Uterus (tissue), 4 donors: ENCODE measurements around the gene DDC. TPM values are rescaled to one million over a fixed set of nuclear protein-coding genes. Genes with fewer than 3 reads are reported as not detected.

Experiments
- DNase-seq, 2 donors: peaks; one replicate each; pipeline ENCODE4 v3.0.0-alpha.2; 2019 to 2020
- H3K27ac ChIP-seq, 2 donors: fragments of 200-600 bp; sonication (generic); 1 replicate in 1 of 2; 2 replicates in 1 of 2; pipeline ENCODE4 v1.5.1; 2016 to 2018
- H3K27me3 ChIP-seq, 2 donors: fragments of 200-600 bp; sonication (generic); one replicate each; pipeline ENCODE4 v1.5.1; 2018 to 2019; ENCODE audit warnings: control low read depth in 1 of 2
- H3K36me3 ChIP-seq, 2 donors: fragments of 200-600 bp; sonication (generic); one replicate each; pipeline ENCODE4 v1.5.1; 2019; ENCODE audit warnings: control low read depth in 1 of 2
- H3K4me1 ChIP-seq, 2 donors: fragments of 200-600 bp; sonication (generic); one replicate each; pipeline ENCODE4 v1.5.1; 2018 to 2019; ENCODE audit warnings: control low read depth in 1 of 2
- H3K4me3 ChIP-seq, 2 donors: fragments of 200-600 bp; sonication (generic); 1 replicate in 1 of 2; 2 replicates in 1 of 2; pipeline ENCODE4 v1.5.1; 2018 to 2019; ENCODE audit warnings: mild to moderate bottlenecking in 1 of 2
- H3K9me3 ChIP-seq, 2 donors: fragments of 200-600 bp; sonication (generic); one replicate each; pipeline ENCODE4 v1.5.1; 2019; ENCODE audit warnings: control low read depth in 1 of 2
- CTCF ChIP-seq, 4 experiments: fragments of 200-600 bp in 2 of 4; fragments of 450-650 bp in 2 of 4; sonication (generic) in 2 of 4; IDR thresholded peaks; one replicate each; pipeline ENCODE4 v1.5.1; 2016 to 2019; ENCODE audit warnings: antibody characterized with exemption in 4 of 4, mild to moderate bottlenecking in 2 of 4, moderate library complexity in 1 of 4
- POLR2A ChIP-seq, 2 donors: fragments of 450-650 bp; IDR thresholded peaks; one replicate each; pipeline ENCODE4 v1.6.1; 2016; ENCODE audit warnings: antibody characterized with exemption in 2 of 2, mild to moderate bottlenecking in 1 of 2, moderate library complexity in 1 of 2
- intact Hi-C: fragments of 100-400 bp; cut with DNase I; formaldehyde crosslinking; loops from one replicate; pipeline ENCODE4 v1.15.1; 2023; ENCODE audit warnings: low total_unique reads
- total RNA-seq, 4 donors: library from RNA; depleted of rRNA in 3 of 4; stranded (reverse); fragments of >200 nt in 3 of 4; gene quantifications; one replicate each; pipeline versions ENCODE4 v1.1.0 to v1.2.4, GENCODE V29; 2014 to 2023
- donor health status: DM: yes; HTN: yes; CAD: no.

The DDC gene
- total RNA-seq, 4 donors from 2014 or later: not detected

GRCh38 chr7:50534690-50535290, 30.4 kb downstream of the DDC start:
- Histone ChIP-seq H3K9me3 (no peaks in the 10 kb centered on the region), H3K4me1 (no peaks in the 10 kb centered on the region), H3K36me3 (no peaks in the 10 kb centered on the region), H3K27ac (no peak overlapping the region), H3K4me3 (no peak overlapping the region), H3K27me3 (no peaks in the 10 kb centered on the region)
- intact Hi-C loops: no loop called here
- DNase-seq: no peak
- TF ChIP-seq CTCF (IDR thresholded peaks at IDR 0.05) (no peak), POLR2A (IDR thresholded peaks at IDR 0.05) (no peak)

GRCh38 chr7:50533866-50534265, 31.3 kb downstream of the DDC start:
- TF ChIP-seq POLR2A (IDR thresholded peaks at IDR 0.05) (no peak), CTCF (IDR thresholded peaks at IDR 0.05) (no peak)
- H3K27ac ChIP-seq: no peak overlapping the region
- no peaks in the 10 kb centered on the region for H3K9me3 ChIP-seq
- H3K27me3 ChIP-seq: no peaks in the 10 kb centered on the region
- no peaks in the 10 kb centered on the region for H3K4me1 ChIP-seq
- no peak overlapping the region for H3K4me3 ChIP-seq
- intact Hi-C loops: no loop called here
- DNase-seq: no peak
- no peaks in the 10 kb centered on the region for H3K36me3 ChIP-seq

- intact Hi-C loops: no loop called here
- no peak for DNase-seq
Observed at GRCh38 chr7:50531928-50532327, 33.3 kb downstream of the DDC start.

GRCh38 chr7:50531401-50531911, 33.7 kb downstream of the DDC start:
- no peaks in the 10 kb centered on the region for H3K27me3 ChIP-seq
- intact Hi-C loops: no loop called here
- DNase-seq: no peak
- H3K4me3 ChIP-seq: no peak overlapping the region
- no peaks in the 10 kb centered on the region for H3K9me3 ChIP-seq
- TF ChIP-seq CTCF (IDR thresholded peaks at IDR 0.05): no peak
- TF ChIP-seq POLR2A (IDR thresholded peaks at IDR 0.05): no peak
- H3K27ac ChIP-seq: no peak overlapping the region
- H3K4me1 ChIP-seq: no peaks in the 10 kb centered on the region
- no peaks in the 10 kb centered on the region for H3K36me3 ChIP-seq

More at GRCh38 chr7:50531928-50532327, 33.3 kb downstream of the DDC start:
- H3K9me3 ChIP-seq: no peaks in the 10 kb centered on the region
- no peak overlapping the region for H3K4me3 ChIP-seq
- no peaks in the 10 kb centered on the region for H3K27me3 ChIP-seq
- H3K4me1 ChIP-seq: no peaks in the 10 kb centered on the region
- no peak overlapping the region for H3K27ac ChIP-seq
- H3K36me3 ChIP-seq: no peaks in the 10 kb centered on the region
- TF ChIP-seq CTCF (IDR thresholded peaks at IDR 0.05) (no peak), POLR2A (IDR thresholded peaks at IDR 0.05) (no peak)

GRCh38 chr7:50530766-50531165, 34.4 kb downstream of the DDC start:
- Histone ChIP-seq H3K9me3 (no peaks in the 10 kb centered on the region), H3K4me1 (no peaks in the 10 kb centered on the region), H3K27me3 (no peaks in the 10 kb centered on the region), H3K27ac (no peak overlapping the region), H3K4me3 (no peak overlapping the region), H3K36me3 (no peaks in the 10 kb centered on the region)
- no peak for DNase-seq
- TF ChIP-seq CTCF (IDR thresholded peaks at IDR 0.05) (no peak), POLR2A (IDR thresholded peaks at IDR 0.05) (no peak)
- intact Hi-C loops: no loop called here
